Endodermal cell (in vitro differentiated cells): ENCODE measurements around the gene CLEC16A. TPM values are rescaled to one million over a fixed set of nuclear protein-coding genes. Genes with fewer than 3 reads are reported as not detected.

Experiments used
- DNase-seq: peaks from one replicate; pipeline ENCODE4 v3.0.0-alpha.2; 2017
- H3K27ac ChIP-seq: 2 replicates; pipeline ENCODE4 v1.5.1; 2013; ENCODE audit warnings: mild to moderate bottlenecking, low read depth, low read length, moderate library complexity
- H3K27me3 ChIP-seq: 2 replicates; pipeline ENCODE4 v1.6.1; 2013; ENCODE audit warnings: mild to moderate bottlenecking, low read length, moderate library complexity; ENCODE audit not compliant: insufficient read depth, control insufficient read depth, poor library complexity, severe bottlenecking
- H3K36me3 ChIP-seq: 2 replicates; pipeline ENCODE4 v1.7.0; 2013; ENCODE audit warnings: mild to moderate bottlenecking, low read length, moderate library complexity; ENCODE audit not compliant: control insufficient read depth, insufficient read depth
- H3K4me1 ChIP-seq: one replicate; pipeline ENCODE4 v1.7.0; 2013; ENCODE audit warnings: low read length; ENCODE audit not compliant: control insufficient read depth, insufficient read depth
- H3K4me3 ChIP-seq: 2 replicates; pipeline ENCODE4 v1.5.1; 2013; ENCODE audit warnings: mild to moderate bottlenecking, low read length, moderate library complexity
- H3K9ac ChIP-seq: 2 replicates; pipeline ENCODE4 v1.6.1; 2013; ENCODE audit warnings: mild to moderate bottlenecking, low read length, moderate library complexity; ENCODE audit not compliant: poor library complexity, severe bottlenecking; ENCODE audit errors: extremely low read depth
- H3K9me3 ChIP-seq: 2 replicates; pipeline ENCODE4 v1.6.1; 2013; ENCODE audit warnings: mild to moderate bottlenecking, low read length, moderate library complexity; ENCODE audit not compliant: control insufficient read depth
- H3K27ac Mint-ChIP-seq: 2 replicates; pipeline ENCODE4 v1.8.0; 2020; ENCODE audit warnings: mixed read lengths
- H3K27me3 Mint-ChIP-seq: 2 replicates; pipeline ENCODE4 v1.8.0; 2021; ENCODE audit warnings: mild to moderate bottlenecking, mixed read lengths; ENCODE audit not compliant: insufficient read depth
- H3K36me3 Mint-ChIP-seq: 2 replicates; pipeline ENCODE4 v1.8.0; 2020; ENCODE audit warnings: low read depth, mixed read lengths
- H3K4me1 Mint-ChIP-seq: 2 replicates; pipeline ENCODE4 v1.8.0; 2020; ENCODE audit warnings: mixed read lengths
- H3K4me3 Mint-ChIP-seq: 2 replicates; pipeline ENCODE4 v1.8.0; 2020; ENCODE audit warnings: mild to moderate bottlenecking, moderate library complexity, mixed read lengths
- H3K9me3 Mint-ChIP-seq: 2 replicates; pipeline ENCODE4 v1.8.0; 2020; ENCODE audit warnings: mild to moderate bottlenecking, mixed read lengths
- WGBS, 2 experiments: methylation state at CpG; one replicate each; pipeline versions ENCODE4 v1.1.5 to v1.1.7; 2013; ENCODE audit warnings: missing lambda C conversion rate in 2 of 2, mixed read lengths in 1 of 2; ENCODE audit not compliant: insufficient coverage in 1 of 2, insufficient read length in 1 of 2; 5-methylcytosine and 5-hydroxymethylcytosine counted together
- total RNA-seq, 2 donors: library from RNA; stranded (reverse); fragmentation: NEBNext Ultra II Directional in 1 of 2; extraction: Animal tissue kit (Norgen Biotek cat#: 25700) in 1 of 2; gene quantifications; 2 replicates in 1 of 2; 3 replicates in 1 of 2; pipeline ENCODE4 v1.2.1, GENCODE V29; 2021
- TF ChIP-seq, protein P1 (sequence below): fragments of 200-600 bp; sonication (generic); conservative IDR thresholded peaks from 2 replicates; pipeline ENCODE4 v1.5.0; 2021; ENCODE audit warnings: antibody characterized with exemption, mild to moderate bottlenecking

CLEC16A gene
- total RNA-seq, 2 donors from 2014 or later = 19.5 to 28.3 TPM

DNA sequence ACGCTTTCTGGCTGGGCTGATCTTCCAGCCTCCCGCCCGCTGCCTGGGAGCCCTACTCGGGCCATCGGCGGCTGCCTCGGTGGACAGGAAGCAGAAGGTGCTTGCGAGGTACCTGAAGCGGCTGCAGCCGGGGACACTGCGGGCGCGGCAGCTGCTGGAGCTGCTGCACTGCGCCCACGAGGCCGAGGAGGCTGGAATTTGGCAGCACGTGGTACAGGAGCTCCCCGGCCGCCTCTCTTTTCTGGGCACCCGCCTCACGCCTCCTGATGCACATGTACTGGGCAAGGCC, 36.7 kb upstream of the CLEC16A start:
- Mint-ChIP-seq H3K4me1 (no peaks in the 10 kb centered on the region), H3K9me3 (peaks cover under 1% of the 10 kb centered on the region), H3K4me3 (no peak overlapping the region), H3K27me3 (peaks cover 4% of the 10 kb centered on the region), H3K27ac (no peak overlapping the region), H3K36me3 (no peaks in the 10 kb centered on the region)
- H3K9ac ChIP-seq = no peak overlapping the region
- no peak overlapping the region for H3K4me3 ChIP-seq
- no peaks in the 10 kb centered on the region for H3K36me3 ChIP-seq
- no peak for DNase-seq
- WGBS, 2 experiments = 91 to 97% methylated on average over 13 to 21 of the region's 21 CpGs
- H3K9me3 ChIP-seq = peaks cover 8% of the 10 kb centered on the region
- H3K27me3 ChIP-seq = no peaks in the 10 kb centered on the region
- H3K27ac ChIP-seq = no peak overlapping the region
- no peaks in the 10 kb centered on the region for H3K4me1 ChIP-seq
- TF ChIP-seq, protein P1, sequence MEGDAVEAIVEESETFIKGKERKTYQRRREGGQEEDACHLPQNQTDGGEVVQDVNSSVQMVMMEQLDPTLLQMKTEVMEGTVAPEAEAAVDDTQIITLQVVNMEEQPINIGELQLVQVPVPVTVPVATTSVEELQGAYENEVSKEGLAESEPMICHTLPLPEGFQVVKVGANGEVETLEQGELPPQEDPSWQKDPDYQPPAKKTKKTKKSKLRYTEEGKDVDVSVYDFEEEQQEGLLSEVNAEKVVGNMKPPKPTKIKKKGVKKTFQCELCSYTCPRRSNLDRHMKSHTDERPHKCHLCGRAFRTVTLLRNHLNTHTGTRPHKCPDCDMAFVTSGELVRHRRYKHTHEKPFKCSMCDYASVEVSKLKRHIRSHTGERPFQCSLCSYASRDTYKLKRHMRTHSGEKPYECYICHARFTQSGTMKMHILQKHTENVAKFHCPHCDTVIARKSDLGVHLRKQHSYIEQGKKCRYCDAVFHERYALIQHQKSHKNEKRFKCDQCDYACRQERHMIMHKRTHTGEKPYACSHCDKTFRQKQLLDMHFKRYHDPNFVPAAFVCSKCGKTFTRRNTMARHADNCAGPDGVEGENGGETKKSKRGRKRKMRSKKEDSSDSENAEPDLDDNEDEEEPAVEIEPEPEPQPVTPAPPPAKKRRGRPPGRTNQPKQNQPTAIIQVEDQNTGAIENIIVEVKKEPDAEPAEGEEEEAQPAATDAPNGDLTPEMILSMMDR = no peak

DNA sequence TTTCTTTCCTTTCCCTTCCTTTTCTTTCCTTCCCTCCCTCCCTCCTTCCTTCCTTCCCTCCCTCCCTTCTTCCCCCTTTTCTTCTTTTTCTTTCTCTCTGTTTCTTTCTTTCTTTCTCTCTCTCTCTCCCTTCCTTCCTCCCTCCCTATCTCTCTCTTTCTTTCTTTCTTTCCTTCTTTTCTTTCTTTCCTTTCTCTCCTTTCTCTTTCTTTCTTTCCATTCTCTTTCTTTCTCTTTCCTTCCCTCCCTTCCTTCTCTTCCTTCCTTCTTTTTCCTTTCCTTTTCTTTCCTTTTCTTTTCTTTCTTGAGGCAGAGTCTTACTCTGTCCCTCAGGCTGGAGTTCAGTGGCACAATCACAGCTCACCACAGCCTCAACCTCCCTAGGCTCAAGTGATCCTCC, 33.1 kb upstream of the CLEC16A start:
- Mint-ChIP-seq H3K4me1 (peaks cover 5% of the 10 kb centered on the region), H3K27me3 (peaks cover 3% of the 10 kb centered on the region), H3K9me3 (no peaks in the 10 kb centered on the region), H3K4me3 (no peak overlapping the region), H3K27ac (no peak overlapping the region), H3K36me3 (no peaks in the 10 kb centered on the region)
- Histone ChIP-seq H3K9me3 (no peaks in the 10 kb centered on the region), H3K9ac (no peak overlapping the region), H3K4me1 (peaks cover 8% of the 10 kb centered on the region), H3K27me3 (no peaks in the 10 kb centered on the region), H3K27ac (no peak overlapping the region), H3K36me3 (no peaks in the 10 kb centered on the region), H3K4me3 (no peak overlapping the region)
- TF ChIP-seq, protein P1 = no peak
- DNase-seq = no peak

DNA sequence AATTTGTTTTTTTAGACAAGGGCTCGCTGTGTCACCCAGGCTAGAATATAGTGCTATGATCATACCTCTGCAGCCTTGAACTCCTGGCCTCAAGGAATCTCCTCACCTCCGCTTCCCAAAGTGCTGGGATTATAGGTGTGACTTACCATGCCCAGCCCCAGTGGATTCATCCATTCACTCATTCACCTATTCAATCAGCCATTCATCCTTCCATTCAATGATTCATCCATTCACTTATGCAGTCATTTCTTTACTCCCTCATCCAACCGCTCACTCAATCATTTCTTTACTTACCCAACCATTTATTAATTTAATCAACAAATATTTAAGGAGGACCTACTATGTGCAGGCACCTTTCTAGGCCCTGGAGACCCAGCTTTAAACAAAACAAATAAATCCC, 27.8 kb upstream of the CLEC16A start:
- peaks cover 9% of the 10 kb centered on the region for H3K4me1 ChIP-seq
- TF ChIP-seq, protein P1 = no peak
- WGBS, 2 experiments = 59 to 64% methylated on average over 3 of the region's 3 CpGs
- DNase-seq = no peak
- H3K9ac ChIP-seq = no peak overlapping the region
- Mint-ChIP-seq H3K4me1 (peaks cover 5% of the 10 kb centered on the region), H3K27ac (peak overlapping the region; percentile 56), H3K27me3 (no peaks in the 10 kb centered on the region), H3K9me3 (no peaks in the 10 kb centered on the region), H3K4me3 (no peak overlapping the region), H3K36me3 (no peaks in the 10 kb centered on the region)
- H3K9me3 ChIP-seq = no peaks in the 10 kb centered on the region
- H3K27me3 ChIP-seq = no peaks in the 10 kb centered on the region
- no peaks in the 10 kb centered on the region for H3K36me3 ChIP-seq
- no peak overlapping the region for H3K27ac ChIP-seq
- no peak overlapping the region for H3K4me3 ChIP-seq
